ENCODE data around the gene AGXT.

Gene AGXT

DNA sequence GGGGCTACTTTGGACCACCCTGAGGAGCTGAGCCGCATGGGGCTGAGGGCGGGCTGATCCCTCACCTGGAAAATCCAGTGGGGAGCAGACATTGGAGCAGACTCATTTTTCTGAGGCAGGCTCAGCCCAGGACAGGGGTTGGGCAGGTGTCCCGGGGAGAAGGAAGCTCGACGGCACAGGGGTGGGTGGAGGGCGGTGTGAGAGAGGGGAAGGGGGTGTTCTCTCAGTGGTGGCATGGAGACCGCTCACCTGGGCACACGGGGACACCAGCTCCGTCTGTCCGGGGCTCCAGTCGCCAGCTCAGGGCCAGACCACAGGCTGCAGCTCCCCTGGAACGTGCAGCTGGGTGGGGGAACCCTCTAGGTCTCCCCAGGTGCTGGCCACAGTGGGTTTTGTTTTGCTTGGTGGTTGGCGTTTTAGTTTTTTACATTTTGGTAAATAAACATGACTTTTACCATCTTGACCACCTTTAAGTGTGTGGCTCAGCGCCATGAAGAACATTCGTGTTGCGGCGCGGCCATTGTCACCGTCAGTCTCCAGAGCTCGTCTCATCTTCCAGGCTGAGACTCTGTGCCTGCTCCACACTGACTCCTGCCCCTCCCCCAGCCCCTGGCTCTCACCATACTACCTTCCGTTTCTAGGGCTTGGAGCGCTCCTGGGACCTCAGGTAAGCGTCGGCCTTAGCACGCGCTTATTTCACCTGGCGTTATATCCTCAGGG lies 31.7 kb downstream of the AGXT start:
- DNase-seq, result no peak

DNA sequence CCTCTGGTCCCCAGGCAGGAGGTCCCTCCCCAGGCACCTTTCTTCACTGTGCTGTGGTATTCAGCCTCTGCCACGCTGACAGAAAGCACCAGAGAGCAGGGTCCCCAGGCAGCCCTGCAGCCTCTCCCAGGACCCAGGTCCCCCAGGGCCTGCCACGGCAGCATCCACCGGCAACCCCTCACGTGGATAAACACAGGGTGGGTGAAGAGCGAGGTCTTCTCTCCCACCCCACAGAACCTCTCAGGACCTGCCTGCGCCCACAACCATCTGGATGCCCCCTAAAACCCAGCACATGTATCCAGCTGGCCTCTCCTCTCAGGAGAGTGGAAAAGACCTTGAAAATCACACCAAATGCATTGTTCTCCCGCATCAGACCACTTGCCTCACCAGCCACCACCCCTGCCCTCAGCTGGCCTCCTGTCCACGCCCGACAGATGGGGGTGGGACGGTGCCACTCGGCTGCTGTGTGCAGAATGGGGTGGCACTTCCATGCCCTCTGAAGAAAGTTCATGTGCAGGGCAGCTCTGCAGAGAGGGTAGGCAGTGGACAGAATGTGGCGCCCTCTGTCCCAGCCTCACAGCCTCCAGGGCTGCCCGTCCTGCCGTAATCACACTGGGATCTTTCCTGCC lies 33.5 kb downstream of the AGXT start:
- DNase-seq, result no peak

DNA sequence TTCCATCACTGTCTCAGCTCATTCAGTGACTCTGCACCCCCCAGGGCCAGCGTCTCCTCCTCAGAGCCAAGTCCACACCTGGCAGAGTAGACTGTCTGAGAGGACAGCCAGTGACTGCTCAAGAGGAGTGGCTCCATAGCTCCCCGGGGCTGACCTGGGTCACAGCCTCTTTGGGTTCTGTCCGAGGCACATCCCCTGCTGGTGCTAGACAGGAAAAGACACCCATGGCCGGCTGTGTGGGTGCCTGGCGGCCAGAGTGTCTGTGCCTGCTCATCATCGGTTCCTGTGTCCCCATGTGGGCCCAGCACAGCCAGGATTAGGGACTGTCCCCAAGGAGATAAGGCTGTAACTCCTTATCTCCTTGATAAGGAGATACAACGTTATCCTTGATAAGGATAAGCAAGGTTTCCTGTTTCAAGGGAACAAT lies 34.0 kb downstream of the AGXT start:
- DNase-seq, result no peak

DNA sequence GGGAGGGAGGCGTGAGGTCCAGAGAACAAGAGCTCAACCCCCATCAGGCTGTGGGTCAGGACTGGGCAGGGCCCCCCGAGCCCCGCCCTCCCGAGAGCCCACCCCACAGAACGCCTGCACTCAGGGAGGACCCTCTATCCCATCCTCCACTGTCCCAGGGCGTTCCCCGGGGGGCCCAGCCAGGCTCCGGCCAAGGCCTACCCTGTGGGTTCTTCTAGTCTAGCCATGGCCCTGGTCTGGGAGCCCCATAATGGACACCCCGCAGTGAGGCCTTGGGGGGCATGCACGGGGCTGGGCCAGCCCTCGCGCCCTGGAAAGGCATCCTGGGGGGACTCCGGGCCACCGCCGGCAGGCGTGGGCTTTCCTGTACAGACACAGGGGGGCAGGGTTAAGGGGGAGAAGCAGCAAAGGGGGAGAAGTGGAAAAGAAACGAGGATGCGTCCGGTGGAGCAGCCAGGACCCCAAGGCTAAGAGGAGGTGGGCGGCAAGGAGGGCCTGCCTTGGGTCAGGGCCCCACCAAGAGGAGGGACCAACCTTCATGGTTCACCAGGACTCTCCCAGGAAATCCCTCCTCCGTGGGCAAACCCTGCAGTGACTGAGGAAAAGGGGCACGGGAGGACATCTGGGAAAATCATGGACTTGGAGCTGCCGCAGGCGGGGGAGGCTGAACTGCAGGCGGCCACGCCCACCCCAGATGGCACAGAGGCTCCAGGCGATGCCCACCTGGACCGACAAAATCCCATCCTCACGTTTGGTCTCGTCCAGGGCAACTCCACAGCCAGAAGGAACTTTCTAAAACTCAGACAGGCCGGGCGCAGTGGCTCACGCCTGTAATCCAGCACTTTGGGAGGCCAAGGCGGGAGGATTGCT lies 34.8 kb downstream of the AGXT start:
- DNase-seq, result no peak

DNA sequence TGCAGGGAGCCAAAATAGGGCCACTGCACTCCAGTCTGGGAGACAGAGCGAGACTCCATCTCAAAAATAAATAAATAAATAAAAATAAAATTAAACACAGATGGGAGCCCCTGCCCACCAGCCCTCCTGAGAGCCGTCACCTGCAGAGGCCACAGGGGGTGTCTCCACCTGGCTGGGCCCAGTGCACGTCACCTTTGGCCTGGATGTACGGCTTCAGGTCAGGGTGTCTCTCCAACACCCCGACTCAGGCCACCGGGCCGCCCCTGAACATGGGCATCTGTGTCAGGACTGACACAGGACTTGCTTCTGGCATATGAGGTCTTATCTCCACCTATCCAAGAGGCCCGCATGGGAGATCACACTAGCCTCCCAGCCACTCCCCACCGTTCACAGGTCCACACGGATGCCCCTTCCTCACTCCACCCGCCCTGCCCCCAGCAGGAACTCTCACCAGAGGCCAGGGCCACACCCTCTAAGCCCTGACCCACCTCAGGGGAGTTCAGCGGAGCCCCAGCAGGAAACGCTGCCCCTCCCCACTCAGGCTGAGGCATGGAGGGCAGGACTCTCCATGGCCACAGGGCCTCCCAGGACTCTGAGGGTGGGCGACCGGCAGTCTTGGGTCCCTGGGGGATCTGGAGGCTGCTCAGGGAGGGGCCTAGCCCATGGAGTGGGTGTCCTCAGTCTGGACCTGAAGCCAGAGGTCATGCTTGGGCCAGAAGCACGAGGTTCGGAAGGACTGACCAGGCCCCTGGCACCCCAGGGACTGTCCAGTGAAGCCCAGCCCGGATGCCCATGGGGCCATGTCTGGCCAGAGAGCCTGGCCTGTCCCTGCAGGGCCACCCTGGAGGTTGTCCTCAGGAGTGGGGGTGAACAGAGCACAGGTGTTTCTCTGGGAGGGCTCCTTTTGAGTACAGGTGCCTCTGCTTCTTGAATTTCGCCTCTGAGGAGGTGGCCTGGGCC lies 35.9 kb downstream of the AGXT start:
- DNase-seq, result peak; percentile 16

DNA sequence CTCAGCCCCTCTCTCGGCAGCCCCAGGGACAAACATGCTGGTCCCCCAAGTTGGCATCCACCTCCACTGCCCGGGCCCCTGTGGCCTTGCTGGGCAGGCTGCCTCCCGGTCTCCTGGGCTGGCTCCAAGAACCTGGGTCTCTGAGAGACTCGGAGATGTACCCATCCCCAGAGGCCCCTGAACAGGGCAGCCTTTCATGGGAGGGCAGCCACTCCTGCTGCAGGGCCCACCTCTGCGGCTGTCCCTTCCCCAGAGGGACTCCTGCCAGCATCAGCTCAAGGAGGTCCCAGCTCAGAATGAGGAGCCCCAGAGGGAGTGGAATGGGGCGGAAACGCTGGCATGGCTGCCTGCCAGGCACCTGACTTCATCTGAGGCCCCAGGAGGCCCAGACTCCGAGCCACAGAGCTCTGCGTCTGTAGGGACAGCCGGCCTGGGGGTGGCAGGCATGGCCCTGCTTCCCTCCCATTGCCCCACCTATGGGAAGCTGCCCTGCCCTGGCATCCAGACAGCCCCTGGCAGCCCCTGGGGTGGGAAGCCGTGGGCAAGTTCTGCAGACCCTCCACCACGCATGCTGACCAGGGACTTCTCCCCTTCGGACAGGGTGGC lies 36.7 kb downstream of the AGXT start:
- no peak for DNase-seq

DNA sequence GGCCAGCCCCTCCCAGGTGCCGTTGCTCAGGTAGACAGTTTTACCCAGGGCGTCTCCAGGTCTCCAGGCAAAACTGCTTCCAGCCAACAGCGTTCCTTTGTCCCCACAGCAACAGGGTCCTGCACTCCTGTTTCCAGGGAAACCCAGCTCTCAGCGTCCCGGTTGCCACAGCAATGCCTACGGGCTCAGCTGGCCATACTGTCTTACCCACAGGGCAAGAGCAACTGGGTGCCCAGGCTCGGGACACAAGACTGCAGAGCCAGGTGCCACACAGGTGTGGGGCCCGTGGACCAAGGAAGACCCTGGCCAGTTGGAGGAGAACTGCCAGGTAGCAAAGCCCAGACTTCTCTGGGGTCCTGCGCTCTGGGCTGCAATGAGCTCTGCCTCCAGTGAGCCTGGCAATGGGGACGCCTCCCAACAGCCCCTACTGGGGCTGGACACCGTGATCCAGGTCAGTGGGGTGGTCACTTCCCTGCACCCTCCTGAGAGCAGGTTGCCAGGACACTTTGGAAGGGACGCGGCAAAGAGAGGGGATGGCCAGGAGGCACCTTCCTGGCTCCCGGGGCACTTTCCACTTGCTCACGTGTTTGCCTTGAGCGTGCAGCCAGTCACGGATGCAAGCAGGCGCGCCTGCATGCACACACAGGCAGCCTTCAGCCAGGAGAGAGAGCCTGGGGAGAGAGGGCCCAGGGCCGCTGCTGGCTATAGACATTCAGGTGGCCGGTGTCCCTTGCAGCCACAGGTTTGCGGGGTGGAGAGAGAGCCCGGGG lies 37.7 kb downstream of the AGXT start, which contains the start of gene CROCC2:
Gene CROCC2 (plus strand): TSS at position 196 of the 770 bp plus-strand sequence. CDS start 178 bp downstream, at position 374.
- no peak for DNase-seq

DNA sequence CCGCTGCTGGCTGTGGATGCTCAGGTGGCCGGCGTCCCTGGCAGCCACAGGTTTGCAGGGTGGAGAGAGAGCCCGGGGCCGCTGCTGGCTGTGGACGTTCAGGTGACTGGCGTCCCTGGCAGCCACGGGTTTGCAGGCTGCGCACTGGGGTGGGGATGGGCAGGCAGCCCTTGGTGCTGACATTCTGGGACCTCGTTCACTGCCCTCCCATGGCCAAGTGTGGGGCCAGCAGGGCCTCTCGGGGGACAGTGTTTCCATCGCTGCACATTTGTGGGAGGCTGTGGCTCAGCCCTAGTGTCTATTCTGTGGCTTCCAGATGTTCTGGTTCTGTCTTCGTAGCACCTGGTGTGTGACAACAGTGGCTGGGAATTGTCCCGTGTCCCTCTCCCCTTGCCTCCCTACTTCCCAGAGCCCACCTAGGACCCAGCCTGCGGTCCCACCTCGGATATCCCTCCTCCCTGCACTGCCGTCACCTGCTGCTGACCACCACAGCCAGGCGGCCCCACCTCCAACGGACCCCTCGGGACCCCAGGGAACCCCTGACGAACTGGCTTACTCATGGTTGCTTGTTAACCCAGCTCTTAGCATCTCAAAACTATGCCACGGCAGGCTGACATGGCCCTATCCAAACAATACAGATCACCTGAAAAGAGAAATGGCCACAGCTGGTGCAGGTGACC lies 38.4 kb downstream of the AGXT start:
- no peak for DNase-seq

DNA sequence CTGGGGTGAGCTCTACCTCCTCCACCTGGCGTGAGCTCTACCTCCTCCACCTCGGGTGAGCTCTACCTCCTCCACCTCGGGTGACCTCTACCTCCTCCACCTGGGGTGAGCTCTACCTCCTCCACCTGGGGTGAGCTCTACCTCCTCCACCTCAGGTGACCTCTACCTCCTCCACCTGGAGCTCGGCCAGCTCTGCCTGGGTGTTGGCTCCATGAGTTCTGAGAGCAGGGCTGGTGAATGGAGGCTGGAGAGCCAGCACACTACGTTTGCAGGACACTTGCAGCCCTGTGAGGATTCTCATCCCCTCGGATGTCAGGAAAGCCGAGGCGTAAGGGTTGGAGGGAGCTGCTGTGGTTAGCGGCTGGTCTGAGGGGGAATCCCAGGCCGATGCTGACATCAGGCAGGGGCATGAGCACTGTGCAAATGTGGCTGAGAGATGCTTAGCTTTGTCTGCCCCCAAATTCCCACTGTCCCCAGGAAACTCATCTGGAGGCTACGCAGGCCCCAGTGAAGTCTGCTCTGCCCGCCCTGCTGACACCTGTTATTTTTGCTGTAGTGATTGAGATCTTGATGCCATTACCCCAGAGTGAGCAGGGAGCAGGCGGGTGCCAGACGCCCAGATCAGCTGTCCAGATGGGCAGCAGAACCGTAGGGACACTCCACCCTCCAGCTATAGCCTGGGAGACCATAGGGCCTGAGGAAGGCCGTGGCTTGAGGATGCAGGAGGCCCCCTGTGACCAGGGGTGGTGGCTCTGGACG lies 40.8 kb downstream of the AGXT start:
- no peak for DNase-seq

DNA sequence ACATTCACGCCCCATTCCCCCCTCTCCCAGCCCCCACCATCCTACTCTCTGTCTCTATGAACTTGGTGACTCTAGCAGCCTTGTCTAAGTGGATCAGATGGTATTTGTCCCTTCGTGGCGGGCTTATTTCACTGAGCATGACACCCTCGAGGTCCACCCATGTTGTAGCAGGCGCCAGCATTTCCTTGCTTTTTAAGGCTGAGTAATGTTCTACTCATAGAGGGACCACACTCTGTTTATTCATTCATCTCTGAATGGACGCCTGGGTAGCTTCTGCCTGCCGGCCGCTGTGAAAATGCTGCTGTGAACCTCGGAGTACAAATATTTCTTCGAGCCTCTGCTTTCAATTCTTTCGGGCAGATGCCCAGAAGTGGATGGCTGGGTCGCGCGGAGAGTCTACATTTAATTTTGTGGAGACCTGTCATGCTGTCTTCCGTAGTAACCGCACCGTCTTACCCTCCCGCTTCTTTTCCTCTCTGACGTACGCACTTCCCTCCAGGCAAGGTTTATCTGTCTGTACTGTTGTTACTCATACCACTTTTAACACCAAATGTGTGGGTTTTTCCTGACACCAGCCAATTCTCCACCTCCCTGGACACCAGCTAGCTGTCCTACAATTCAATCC lies 43.1 kb downstream of the AGXT start:
- no peak for DNase-seq

DNA sequence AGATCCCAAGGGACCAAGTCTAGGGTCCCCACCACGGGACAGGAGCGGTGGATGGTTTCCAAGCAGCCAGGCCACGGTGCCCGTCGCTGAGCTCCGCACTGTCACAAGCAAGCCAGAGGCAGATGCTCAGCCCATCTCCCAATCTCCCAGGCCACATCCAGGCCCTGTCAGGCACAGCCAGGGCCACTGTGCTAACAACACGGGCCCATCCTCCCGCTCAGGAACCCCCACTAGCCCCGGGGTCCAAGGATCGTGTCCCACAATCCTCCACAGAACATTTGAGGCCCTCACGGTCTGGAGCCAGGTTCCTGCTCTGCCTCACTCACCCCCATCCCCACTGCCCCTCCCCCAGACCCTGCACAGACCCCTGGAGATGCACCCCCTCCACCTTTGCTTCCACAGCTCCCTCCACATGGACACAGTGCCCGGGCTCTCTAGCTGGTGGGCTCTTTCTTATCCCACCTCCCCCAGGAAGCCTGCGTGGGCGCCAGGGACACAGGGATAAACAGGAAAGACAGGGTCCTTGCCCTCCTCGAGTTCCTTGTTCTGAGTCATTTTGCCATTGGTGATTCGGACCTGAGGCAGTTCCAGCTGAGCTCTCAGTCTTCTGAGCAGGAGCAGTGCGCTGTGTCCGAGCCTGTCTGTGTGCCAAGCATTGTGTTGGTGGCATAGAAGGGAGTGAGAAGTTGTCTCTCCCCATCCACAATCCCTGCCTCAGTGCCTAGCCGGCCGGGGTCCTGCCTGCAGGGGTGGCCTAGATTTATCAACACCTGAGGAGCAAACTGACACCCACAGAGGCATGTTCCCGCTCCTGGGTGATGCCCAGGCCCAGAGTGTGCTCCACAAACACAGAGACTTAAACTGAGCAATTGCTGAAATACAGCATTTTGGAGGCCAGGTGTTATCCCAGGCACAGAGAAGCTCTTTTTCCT lies 44.5 kb downstream of the AGXT start:
- no peak for DNase-seq

DNA sequence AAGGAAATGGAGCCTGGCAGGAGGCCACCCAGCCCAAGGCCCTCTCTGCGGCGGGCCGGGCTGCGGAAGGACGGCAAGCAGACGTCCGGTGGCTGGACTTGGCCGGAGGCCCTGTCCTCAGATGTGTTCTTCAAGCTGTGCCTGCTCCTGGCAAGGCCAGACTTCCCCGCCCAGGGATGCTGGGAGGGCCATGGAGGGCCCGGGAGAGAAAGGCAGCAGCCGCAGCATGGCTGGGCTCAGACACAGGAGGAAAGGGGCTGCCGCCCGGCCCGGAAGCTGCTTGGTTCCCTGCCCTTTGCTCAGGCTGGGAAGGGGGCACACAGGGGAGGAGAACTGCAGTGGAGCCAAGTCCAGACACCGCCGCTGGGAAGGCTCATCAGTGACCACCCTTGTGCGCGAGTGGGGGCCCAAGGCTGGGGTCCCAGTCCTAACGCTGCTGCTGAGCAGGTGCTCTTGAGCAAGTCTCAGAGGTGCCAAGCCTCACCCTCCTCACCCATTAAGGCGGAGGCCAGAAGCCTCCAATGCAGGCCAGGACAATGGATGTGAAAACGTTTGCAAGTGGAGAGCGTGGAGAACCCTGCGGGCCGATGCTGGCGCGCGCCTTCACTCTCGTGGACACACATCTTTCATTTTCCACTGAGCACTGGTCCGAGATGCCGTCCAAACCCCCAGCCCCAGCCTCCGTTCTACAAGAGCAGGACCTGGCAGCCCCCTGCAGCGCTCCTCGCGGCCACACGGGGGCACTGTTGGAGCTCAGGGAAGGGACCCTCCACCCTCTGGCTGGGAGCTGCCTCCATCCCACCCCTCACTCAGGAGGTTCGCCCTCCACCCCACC lies 45.4 kb downstream of the AGXT start:
- DNase-seq, result peak; percentile 87

DNA sequence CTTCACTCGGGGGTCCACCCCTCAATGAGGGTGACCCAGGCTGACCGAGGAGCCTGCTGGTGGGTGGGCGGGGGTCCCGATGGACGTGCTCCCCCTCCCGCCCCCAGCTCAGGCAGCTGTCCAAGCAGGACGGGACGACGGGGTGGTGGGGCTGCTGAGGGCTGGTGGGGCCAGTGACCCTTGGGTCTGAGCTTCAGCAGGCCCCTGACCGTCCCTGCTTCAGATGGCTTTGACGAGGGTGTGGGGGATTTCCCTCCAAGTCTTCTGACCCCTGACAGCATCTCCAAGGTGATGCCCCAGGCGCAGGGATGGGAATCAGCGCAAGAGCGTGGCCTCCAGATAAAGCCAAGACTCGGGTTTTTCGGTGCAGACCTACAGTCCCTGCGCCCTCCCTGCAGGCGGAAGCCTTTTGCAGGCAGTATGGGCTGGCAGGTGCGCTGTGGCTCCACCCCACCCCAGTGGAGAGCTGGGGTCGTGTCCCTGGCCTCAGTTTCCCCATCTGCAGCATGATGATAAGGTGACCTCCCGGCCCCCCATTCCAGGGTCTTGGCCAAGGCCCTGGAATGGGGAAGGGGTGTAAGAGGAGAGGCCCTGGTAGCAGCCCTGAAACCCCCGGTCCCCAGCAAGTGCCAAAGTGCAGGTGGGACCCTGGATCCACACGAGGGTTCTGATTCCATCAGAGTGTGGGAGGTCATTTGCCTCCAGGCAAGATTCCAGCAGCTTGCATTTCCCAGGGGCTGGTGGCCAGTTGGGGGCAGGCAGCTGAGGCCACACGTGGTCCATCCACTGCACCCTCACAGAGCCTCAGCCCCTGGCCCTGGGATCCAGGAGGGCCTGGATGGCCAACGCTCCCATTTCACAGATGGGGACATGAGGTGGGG lies 46.3 kb downstream of the AGXT start:
- DNase-seq, result no peak

DNA sequence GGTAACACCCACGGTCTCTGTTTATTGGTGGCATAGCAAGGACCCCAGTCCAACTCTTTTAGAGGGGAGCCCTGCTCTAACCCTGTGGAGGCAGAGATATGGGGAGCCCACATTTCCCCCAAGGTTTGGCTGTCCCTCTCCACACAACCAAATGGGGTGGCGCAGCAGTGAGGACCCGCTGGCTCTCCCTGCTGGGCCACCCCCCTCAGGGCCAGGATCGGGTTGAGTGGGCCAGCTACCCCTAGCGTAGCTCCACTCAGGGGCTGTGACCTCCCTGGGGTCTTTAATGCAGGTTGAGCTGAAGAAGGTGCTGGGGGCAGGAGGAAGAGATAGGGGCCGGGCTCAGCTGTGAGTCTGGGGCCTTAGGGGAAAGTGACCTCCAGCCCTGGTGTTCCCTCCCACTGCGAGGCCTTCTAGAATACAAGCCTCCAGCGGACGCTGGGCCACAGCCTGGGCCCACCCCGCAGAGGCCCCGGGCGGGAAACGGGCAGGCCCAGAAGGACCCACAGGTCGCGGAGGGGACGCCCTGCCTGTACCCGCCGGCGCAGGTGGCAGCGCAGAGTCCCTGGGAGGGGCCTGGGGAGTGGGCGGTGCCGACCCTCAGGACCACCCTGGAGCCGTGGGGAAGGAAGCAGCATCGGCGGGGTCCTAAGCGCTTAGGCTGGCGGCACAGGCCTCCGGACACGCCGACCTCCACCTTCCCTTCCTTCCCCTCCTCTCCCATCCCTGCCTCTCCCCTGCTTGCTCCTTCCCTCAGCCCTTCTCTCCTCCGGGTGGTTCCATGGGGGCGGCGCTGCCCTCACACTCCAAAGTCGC lies 47.1 kb downstream of the AGXT start:
- peak; percentile 37 for DNase-seq

DNA sequence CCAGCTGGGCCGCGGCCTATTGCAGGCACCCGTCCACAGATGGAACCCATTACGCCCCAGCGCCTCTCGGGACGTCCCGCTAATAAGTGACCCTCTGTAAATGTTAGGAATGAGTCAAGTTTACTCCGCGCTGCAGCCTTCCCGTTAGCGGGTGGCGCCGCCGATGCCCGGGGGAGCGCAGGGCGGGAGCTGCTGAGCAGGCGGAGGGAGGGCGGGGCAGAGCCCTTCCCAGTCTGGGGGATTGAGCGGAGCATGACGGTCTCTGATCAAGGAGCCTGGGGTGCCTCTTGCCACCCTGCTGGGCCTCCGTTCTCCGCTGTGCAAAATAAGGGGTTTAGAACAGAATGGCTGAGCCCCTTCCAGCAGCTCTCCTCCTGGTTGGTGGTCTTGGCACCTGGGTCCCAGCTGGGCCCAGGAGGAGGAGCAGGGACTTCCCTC lies 48.0 kb downstream of the AGXT start:
- peak; percentile 85 for DNase-seq
